ENCODE data around the gene RNF141. TPM values are rescaled to one million over a fixed set of nuclear protein-coding genes. Genes with fewer than 3 reads are reported as not detected.

The RNF141 gene
- 10 to 100 TPM; 17.1 to 21.0 TPM for total RNA-seq

- ChIA-PET POLR2A (interaction anchor here (1.1 to 1.9 kb wide), 6 partner anchors 82 to 268 kb away, joined by 3 to 8 read pairs (median 6); partner anchors contain the start of genes CTR9 and EIF4G2), CTCF (interaction anchor here (0.6 to 2.0 kb wide), 25 partner anchors 9 to 288 kb away, joined by 3 to 11 read pairs (median 3); partner anchors contain the start of gene AMPD3)
Measured at GRCh38 chr11:10540915-10541560, at the start of gene RNF141. TSS of gene RNF141 (minus strand) at chr11:10541187. CDS start at chr11:10534158, 7,029 bp downstream.

- POLR2A ChIA-PET: no interaction called here
- CTCF ChIA-PET: no interaction called here
Measured at GRCh38 chr11:10590218-10590915, 49.4 kb upstream of the RNF141 start.

- CTCF ChIA-PET: no interaction called here
Measured at GRCh38 chr11:10588904-10589303, 47.9 kb upstream of the RNF141 start.

GRCh38 chr11:10587995-10588394 lies 47.0 kb upstream of the RNF141 start:
- ChIA-PET CTCF (no interaction called here), POLR2A (no interaction called here)

More at GRCh38 chr11:10588904-10589303, 47.9 kb upstream of the RNF141 start:
- POLR2A ChIA-PET: no interaction called here

- CTCF ChIA-PET: no interaction called here
Measured at GRCh38 chr11:10587388-10587787, 46.4 kb upstream of the RNF141 start.

GRCh38 chr11:10584071-10584501 lies 43.1 kb upstream of the RNF141 start:
- ChIA-PET POLR2A (no interaction called here), CTCF (no interaction called here)

More at GRCh38 chr11:10587388-10587787, 46.4 kb upstream of the RNF141 start:
- POLR2A ChIA-PET: no interaction called here

GRCh38 chr11:10581481-10582019 lies 40.6 kb upstream of the RNF141 start:
- POLR2A ChIA-PET: no interaction called here
- CTCF ChIA-PET: no interaction called here

GRCh38 chr11:10580623-10581022 lies 39.6 kb upstream of the RNF141 start:
- ChIA-PET CTCF (no interaction called here), POLR2A (no interaction called here)

GRCh38 chr11:10579700-10580099 lies 38.7 kb upstream of the RNF141 start:
- CTCF ChIA-PET: no interaction called here
- POLR2A ChIA-PET: no interaction called here

- CTCF ChIA-PET: interaction anchor here (0.6 kb wide), 1 partner anchor 13 kb away, joined by 3 read pairs; no protein-coding TSS in a partner anchor
- POLR2A ChIA-PET: no interaction called here
Measured at GRCh38 chr11:10576035-10576398, 35.0 kb upstream of the RNF141 start.

GRCh38 chr11:10575346-10576034 lies 34.5 kb upstream of the RNF141 start:
- ChIA-PET POLR2A (no interaction called here), CTCF (interaction anchor here (0.6 kb wide), 1 partner anchor 12 kb away, joined by 3 read pairs; no protein-coding TSS in a partner anchor)

DNA sequence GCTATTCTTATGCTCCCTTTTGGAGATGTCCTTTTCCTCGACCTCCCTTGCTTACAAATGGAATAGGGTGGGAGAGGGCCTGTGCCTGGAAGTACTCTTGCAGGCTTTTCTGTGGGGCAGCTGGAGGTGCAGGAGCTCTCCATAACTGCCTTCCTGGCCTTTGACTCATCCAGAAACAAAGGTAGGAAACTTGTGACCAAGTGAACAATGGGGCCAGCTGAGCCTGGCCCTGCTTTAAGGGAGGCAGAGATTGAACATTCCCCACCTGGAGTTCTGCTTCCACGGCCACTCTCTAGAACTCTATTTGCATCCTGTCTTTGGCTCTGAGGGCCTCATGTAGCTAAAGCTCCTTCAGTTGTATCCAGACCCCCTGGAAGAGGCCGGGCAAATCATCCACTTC lies 32.6 kb upstream of the RNF141 start:
- ChIA-PET POLR2A (no interaction called here), CTCF (no interaction called here)

DNA sequence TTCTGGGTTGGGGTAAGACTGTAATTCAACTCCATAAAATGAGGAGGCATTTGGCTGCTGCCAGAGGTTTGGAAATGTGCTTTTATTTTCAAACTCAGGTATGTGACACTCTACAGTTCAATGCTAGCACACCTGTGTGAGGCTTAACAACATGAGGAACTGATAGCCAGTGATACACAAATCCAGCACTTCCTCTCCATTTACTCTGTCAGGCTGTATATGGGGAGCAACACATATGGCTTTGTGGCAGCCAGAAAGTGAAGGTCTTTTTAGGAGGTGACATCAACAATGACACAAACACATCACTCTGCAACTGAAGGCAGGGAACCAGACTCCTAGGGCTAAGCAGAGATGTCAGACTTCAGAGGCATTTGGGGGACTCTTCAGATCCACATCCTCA lies 32.0 kb upstream of the RNF141 start:
- CTCF ChIA-PET: no interaction called here
- POLR2A ChIA-PET: no interaction called here

DNA sequence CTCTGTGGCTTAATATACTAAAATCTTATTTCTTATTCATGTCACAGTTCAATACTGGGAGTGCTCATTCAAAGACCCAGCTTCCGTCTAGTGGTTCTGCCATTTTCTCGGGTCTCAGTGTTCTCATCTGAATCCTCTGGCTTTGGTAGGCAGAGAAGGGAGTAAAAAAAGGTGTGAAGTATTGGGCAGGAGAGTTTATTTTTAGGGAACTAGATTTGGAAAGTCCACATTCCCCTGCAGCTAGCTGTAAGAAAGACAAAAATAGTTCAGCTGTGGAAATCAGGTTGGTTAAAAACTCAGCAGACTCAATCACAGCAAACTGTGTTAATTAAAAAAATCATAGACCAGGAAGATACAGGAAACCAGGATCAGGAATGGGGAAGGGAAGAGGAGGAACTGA lies 31.5 kb upstream of the RNF141 start:
- ChIA-PET CTCF (no interaction called here), POLR2A (no interaction called here)

DNA sequence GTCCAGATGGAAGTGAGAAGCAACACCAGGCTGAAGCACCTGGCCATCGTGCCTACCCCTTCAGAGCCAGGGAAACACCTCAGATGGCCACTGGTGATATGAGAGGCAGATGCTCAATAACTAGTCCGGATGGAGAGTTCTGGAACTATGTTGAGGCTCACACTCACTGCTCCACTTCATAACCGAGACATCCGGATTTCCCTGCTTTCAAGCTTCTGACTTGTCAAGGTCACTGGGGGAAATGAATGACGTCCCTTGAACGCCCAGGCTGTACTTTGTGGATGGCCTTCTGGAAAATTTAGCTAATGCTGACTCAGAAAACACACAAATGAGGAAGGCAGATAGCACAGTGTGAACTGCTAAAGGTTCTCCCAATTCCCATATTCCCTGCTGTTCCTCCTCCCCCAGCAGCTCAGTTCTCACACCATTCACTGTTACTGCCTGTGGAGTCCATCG lies 27.5 kb upstream of the RNF141 start, which contains the start of gene LYVE1:
TSS of gene LYVE1 (minus strand) at position 180 of the 456 bp plus-strand sequence. CDS start at position 47, 133 bp downstream.
- CTCF ChIA-PET: no interaction called here
- POLR2A ChIA-PET: no interaction called here

DNA sequence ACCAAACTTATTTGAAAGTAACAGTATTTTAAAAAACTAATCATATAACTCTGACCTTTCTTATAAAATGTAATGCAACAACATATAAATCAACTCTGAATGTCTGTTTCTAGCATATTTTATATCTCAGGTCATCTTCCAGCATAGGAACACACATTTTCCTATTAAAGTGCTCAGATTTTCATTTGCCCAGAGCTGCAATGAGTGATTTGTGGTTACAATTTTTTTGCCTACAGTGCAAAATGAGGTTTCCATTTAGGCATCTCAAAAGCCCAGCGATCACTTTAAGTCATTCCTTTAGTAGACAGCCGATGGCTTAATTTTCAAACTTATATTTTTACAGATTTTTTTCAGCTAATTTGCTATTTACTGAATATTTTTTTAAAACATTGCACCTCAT lies 26.5 kb upstream of the RNF141 start:
- ChIA-PET CTCF (no interaction called here), POLR2A (no interaction called here)

DNA sequence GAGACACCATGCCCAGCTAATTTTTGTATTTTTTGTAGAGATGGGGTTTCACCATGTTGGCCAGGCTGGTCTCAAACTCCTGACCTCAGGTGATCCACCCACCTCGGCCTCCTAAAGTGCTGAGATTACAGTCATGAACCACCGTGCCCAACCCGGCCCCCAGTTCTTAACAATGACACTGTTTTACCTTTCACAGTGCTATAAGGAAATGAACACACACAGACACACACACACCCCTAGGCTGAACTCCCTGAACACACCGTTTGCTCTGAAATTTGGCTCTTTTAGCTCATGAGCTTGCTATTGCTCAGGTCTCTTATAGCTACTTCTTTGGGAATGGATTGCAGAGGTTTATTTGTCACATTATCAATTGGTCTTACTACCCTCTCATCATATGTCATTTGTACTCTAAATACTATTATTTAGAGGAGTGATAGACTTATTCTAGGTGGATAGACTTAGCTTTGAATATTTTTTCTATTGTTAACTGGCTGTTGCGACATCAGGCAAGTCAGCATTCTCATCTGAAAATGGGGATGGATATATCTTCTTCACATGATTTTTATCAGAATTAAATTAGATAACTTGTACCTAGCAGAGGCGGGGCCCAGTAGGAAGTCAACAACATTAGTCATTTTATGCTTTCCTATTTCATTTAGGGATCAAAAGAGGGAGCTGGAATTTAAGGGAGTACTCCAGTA lies 25.4 kb upstream of the RNF141 start:
- POLR2A ChIA-PET: no interaction called here
- CTCF ChIA-PET: no interaction called here

GRCh38 chr11:10565493-10565892 lies 24.5 kb upstream of the RNF141 start:
- ChIA-PET CTCF (no interaction called here), POLR2A (no interaction called here)

DNA sequence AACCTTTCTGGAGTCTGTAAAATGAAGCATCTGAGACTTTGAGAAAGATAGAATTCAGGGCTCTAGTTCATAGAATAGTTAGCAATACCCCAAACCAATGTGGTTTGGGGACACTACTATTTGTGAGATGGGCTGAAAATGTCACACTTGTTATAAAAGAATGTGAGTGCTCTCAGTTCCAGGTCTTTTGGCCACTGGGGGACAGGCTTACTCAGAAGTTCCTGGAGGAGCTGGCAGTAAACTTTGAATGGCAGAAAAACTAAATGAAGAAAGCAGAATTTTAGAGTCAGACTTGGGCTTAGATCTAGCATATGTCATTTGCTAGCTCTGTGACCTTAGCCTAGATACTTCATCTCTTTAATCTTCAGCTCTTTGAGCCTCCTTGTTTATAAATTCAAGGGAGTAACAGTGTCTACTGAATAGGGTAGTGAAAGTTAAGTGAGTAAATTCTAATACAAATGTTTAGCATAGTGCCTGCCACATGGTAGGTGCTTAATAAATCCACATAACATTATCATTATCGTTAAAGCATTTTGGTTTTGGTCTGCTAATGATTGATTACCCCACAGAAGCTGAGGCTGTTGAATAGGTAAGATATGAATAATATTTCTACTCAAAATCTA lies 23.8 kb upstream of the RNF141 start:
- POLR2A ChIA-PET: no interaction called here
- CTCF ChIA-PET: no interaction called here
